Measurements from ENCODE around the gene DIRAS3.
"Not testable (repeated sequence)": the region's sequence is repeated elsewhere in the genome, so short reads cannot be mapped to it uniquely, and the experiment has no call there.

Gene DIRAS3, protein sequence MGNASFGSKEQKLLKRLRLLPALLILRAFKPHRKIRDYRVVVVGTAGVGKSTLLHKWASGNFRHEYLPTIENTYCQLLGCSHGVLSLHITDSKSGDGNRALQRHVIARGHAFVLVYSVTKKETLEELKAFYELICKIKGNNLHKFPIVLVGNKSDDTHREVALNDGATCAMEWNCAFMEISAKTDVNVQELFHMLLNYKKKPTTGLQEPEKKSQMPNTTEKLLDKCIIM
- 0 reads per million in 4 donors for total RNA-seq

DNA sequence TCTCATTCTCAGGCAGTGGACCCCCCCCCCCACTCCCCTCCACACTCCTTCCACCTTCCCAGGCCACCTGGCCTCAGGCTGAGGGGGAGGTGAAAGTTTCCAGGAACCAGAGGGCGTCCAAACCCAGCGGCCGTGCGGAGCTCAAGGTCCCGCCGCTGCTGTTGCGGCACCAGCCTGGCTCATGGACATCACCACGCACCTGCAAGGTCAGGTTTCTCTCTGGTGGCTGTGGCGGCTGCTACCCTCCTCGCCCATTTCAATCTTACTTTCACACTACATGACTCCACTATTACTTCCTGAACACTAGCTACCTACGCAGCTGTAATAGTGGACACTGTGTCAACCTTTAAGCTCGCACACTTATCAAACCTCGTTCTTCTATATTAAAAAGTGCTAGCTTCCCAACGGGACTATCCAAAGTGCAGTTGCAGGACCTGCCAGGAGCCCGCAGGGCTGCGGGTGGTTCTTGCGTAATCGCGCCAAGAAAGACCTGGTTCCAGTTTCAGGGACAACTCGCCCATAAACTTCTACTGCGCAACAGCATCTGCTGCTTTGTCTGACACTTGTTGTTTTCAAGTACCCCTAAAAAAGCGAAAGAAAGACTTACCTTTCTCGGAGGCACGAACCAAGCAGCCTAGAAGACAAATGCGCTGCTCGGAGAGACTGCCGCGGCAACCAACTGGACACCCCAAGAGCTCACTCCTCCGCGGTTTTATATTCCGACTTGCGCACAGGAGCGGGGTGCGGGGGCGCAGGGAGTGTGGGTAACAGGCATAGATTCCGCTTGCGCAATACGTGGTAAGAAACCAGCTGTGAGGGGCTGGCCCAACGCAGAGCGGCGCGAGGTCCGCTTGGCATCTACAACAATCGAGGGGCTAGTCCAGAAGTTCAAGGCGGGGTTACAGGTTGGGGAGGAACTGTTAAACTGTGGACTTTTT is at the start of gene DIRAS3:
Gene DIRAS3 (minus strand): TSS at position 687 of the 938 bp plus-strand sequence. CDS start 3,330 bp downstream, outside the sequence.
- DNase-seq, result no peak

GRCh38 chr1:68093737-68094136 is 43.3 kb upstream of the DIRAS3 start:
- DNase-seq, result no peak

- no peak for DNase-seq
Observed at GRCh38 chr1:68087184-68087583, 36.8 kb upstream of the DIRAS3 start.

GRCh38 chr1:68085752-68086151 is 35.3 kb upstream of the DIRAS3 start:
- no peak for DNase-seq

- DNase-seq, result no peak
Observed at GRCh38 chr1:68083686-68084085, 33.3 kb upstream of the DIRAS3 start.

GRCh38 chr1:68081775-68082283 is 31.4 kb upstream of the DIRAS3 start:
- no peak for DNase-seq

- DNase-seq, result no peak
Observed at GRCh38 chr1:68078647-68079046, 28.2 kb upstream of the DIRAS3 start.

DNA sequence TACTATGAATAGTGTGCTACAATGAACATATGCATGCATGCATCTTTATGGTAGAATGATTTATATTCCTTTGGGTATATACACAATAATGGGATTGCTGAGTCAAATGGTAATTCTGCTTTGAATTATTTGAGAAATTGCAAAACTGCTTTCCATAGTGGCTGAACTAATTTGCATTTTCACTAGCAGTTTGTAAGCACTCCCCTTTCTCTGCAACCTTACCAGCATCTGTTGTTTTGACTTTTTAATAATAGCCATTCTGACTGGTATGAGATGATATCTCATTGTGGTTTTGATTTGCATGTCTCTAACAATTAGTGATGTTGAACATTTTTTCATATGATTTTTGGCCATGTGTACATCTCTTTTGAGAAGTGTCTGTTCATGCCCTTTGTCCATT is 24.0 kb upstream of the DIRAS3 start:
- no peak for DNase-seq

DNA sequence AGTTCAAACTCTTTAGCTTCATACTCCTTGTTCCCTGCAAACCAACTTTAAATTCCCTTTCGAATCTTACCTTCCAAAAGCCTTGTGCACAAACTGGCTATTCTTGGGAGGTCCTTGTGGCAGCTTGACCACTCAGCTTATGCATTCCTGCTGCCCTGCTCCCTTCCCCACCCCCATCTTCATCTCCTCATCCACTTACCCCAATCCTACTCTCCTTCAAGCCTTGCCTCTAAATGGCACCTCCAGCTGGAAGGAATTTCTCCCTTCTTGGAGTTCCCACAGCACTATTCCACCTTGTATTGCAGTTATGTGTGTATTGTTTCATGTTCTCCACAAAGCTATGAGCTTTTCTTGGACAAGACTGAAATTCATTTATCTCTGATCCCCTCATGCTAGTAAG is 15.3 kb upstream of the DIRAS3 start:
- DNase-seq, result no peak

- not testable (repeated sequence) for DNase-seq
Observed at GRCh38 chr1:68058053-68058452, 7.6 kb upstream of the DIRAS3 start.

DNA sequence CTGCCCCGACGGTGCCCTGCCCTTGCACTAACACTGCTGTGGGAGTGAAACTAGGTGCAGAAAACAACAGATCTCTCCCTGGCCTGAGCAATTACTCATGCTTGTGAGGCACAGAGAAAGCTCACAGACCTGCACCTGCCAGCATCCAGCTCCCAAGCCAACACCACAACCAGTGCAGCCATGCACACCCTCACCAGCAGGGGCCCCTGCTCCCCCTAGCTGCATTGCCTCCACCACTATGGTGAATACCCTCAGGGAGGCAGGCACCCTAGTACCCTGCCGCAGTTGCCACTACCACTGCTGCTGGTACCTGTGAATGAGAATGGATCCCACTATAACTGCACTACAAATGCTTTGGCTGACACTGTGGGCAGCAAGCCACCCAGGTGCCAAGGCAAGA is 7.1 kb upstream of the DIRAS3 start:
- DNase-seq, result no peak

- DNase-seq, result no peak
Observed at GRCh38 chr1:68057050-68057449, 6.6 kb upstream of the DIRAS3 start.

DNA sequence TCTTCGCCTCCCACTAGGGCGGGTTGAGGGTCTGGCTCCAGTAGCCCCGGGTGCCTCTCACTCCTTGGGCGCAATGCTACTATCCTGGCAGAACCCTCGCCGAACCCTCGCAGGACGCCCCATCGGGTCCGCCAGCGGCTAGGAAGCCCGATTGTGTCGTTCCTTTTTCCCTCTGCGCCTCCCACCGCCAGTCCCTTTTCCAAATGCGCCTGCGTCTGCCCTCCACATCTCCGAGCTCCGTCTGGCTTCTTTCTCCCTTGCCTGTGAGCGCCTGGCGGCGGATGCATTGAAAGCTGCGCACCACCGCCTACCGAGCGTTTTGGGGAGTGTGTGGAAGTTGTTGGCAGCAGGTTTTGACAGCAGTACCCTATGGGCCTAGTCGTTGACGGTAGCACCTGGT is 1.0 kb upstream of the DIRAS3 start:
- no peak for DNase-seq

DNA sequence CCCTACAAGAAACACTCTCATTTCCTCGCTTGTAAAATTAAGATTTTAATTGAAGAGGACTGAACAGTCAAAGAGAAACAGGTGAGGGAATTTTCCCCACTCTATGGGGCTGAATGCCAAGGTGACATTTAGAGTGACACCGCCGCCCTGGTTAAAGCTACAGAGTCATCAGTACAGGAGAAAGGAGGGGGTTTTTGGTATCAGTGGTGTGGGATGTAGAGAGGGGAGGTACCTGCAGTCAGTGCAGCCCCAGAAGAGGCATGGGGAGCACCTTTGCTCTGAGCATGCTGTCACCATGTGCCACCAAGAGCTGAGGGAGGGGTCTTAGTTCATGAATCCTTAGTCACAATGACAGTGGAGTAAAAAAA is 2.8 kb downstream of the DIRAS3 start:
- DNase-seq, result no peak

DNA sequence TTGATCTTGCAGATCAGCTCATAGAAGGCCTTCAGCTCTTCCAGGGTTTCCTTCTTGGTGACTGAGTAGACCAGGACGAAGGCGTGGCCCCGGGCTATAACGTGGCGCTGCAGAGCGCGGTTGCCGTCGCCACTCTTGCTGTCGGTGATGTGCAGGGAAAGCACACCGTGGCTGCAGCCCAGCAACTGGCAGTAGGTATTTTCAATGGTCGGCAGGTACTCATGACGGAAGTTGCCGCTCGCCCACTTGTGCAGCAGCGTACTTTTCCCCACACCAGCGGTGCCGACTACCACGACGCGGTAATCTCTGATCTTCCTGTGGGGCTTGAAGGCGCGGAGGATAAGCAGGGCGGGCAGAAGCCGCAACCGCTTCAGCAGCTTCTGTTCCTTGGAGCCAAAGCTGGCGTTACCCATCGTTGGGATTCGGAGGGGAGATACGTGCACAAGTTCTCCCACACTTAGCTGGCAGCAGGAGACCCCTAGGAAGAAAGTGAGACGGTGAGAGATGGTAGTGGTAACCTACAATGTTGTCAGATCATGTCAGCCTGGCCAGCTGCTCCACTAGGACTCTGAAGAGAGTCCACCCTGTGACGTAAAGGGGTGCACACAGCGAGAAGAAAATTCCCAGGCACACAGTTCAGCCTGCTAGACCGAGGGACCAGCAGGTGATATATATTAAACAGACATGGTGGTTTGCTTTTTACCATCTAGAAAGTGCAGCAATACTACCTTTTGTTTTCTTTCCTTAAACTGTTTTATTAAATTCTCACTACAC is 3.4 kb downstream of the DIRAS3 start:
- no peak for DNase-seq

DNA sequence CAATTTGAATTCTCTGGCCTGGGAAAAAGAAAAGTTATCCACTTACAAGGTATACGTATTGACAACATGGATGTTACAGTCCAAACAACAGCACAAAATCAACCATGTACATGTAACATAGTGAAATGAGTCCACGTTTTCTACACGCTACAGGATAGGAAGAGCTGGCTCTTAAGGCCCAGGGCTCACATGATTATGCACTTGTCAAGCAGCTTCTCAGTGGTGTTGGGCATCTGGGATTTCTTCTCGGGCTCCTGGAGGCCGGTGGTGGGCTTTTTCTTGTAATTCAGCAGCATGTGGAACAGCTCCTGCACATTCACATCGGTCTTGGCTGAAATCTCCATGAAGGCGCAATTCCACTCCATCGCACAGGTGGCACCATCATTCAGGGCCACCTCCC is 4.0 kb downstream of the DIRAS3 start:
- no peak for DNase-seq

DNA sequence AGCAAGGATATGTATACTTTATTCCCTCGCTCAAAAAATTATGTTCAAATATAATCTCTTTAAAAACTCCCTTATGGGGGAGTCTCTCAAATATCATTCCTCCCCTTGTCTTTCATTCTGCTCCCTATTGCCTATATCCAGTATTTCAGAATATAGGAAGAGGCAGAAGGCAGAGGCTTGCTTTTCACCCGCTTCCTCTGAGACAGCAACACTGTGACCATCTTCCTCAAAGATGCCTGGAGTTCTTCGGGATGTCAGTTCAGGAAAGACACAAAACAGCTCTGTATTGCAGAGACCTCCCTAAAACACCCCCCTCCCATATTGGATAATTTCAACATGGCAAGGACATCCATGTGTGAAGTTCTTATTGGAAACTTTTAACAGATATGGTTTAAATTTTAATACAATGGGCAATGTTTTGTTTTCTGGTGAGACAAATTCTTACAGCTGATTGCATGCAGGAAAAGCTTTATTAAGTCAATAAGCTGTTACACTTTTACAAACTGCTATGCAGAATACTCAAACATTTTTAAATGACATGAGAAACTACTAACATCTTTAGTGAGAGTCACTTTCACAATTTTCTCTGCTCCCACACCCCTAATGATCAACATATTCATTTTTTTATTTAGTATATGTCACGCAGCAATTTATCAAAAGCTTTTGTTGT is 4.8 kb downstream of the DIRAS3 start:
- DNase-seq, result no peak

- DNase-seq, result no peak
Observed at GRCh38 chr1:68043443-68044090, 6.9 kb downstream of the DIRAS3 start.

DNA sequence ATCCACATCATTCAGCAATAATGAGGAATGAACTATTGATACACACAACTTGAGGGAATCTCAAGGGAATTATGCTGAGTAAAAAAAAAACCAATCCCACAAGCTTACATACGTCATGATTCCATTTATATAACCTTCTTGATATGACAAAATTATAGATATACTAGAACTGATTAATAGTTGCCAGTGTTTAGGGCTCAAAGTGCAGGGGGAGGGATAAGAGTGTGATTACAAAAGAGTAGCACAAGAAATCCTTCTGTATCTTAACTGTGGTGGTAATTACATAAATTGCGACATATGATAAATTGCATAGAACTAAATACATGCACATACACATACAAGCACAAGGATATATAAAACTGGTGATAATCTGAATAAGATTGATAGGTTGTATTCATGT is 13.5 kb downstream of the DIRAS3 start:
- no peak for DNase-seq

- DNase-seq, result no peak
Observed at GRCh38 chr1:68029444-68029843, 21.0 kb downstream of the DIRAS3 start.

GRCh38 chr1:68028566-68028965 is 21.9 kb downstream of the DIRAS3 start:
- DNase-seq, result no peak
